Activated CD4-positive, alpha-beta T cell treated with anti-CD3 and anti-CD28 coated beads, Interleukin-2, amount 50 U/mL, for 16 hours (primary cell): ENCODE measurements around the gene IL23A.
A peak's percentile ranks its signal among the peaks of the same experiment; 100 is the strongest.
"Not testable (repeated sequence)": the region's sequence is repeated elsewhere in the genome, so short reads cannot be mapped to it uniquely, and the experiment has no call there.

Experiments used
- DNase-seq: peaks from one replicate; pipeline ENCODE4 v3.0.0-alpha.2; 2020

Gene IL23A

DNA sequence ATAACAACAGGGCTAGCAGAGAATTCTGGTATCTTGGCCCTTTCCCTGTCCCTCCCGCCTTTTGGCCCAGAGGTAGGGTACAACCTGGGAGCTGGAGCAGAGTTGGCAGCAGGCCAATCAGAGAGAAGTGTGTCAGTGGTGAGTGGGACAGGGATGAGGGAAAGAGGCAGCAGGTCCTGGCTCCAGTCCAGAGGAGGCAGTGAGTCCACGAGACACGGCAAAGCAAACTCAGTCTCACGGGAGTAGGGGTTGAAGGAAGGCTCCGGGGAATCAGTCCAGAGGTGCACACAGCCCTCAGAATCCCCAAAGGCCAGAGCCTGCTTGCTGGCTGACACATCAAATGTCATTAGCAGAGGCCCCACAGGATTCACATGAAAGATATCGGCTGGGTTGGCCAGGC, 12.2 kb upstream of the IL23A start:
- DNase-seq: no peak

DNA sequence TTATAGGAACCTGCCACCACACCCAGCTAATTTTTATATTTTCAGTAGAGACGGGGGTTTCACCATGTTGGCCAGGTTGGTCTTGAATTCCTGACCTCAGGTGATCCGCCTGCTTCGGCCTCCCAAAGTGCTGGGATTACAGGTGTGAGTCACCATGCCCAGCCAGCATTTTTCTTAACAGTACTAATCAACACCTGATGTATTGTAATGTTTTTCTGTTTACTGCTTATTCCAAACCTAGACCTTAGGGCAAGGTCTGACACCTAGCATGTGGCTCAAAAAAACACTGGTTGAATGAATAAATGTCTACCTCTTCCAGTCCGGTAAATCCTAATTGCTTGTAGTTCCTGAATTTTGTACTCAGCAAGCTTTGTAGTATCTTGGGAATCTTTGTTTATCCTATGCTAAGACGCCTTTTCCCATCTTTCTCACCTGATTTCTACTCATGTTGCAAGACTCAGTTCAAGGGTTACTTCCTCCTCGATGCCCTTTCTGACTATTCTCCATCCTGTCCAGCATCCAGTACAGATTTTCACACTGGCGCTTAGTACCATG, 7.7 kb upstream of the IL23A start:
- DNase-seq: no peak

DNA sequence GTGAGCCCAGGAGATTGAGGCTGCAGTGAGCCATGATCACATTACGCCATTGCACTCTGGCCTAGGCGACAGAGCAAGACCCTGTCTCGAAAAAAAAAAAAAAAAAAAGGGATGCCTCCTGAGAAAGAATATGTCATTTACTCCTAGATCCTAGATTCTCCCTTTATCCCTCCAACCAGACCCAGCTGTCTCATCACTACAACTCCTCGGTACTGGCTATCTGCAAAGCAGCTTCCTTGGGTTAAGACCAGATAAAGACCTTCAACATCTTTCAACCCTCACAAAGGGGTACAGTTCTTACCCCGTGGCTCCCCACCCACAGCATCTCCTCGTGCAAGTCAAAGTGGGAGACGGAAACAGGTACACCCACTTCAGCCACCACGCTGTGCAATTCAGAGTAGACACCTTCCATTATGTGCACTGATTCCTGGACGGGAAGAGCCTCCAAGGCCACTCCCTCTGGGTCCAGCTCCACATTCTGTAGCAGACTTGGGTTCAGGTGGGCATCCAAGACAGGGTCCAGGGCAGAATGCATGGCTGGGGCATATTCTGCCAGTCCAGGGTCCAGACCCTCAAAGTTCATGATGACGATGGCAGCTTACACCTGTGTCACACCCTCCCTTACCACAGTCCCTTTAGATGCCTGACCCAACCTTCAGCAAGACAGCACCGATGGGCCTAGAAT, 6.0 kb upstream of the IL23A start:
- no peak for DNase-seq

DNA sequence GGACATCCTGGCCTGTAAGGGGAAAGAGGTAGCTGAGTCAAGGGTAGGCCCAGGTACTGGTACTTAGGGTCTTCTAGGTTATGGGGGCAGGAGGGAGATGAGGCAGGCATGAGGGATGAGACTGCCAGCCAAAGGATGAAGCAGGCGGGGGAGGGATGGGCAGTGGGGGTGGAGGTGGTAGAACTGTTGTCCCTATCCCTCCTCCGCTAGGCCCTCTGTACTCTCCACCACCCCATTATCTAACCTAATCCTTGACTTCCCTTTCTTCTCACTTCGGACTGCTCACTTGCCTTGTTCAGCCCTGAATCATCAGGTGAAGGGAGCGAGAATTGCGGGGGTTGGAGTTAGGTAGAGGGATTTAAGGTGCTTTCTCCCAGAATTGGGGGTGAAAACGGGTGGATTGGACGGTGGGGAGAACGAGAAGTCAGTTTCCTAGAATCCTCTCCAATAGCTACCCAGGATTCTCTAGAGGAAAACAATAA, 5.4 kb upstream of the IL23A start:
- no peak for DNase-seq

- DNase-seq: peak; percentile 98
Measured at GRCh38 chr12:56333679-56334489, 4.8 kb upstream of the IL23A start, which contains the start of gene PAN2. TSS of gene PAN2 (minus strand) at chr12:56334000. CDS start at chr12:56333094, 906 bp downstream.

GRCh38 chr12:56334490-56334793, 4.2 kb upstream of the IL23A start:
- no peak for DNase-seq

DNA sequence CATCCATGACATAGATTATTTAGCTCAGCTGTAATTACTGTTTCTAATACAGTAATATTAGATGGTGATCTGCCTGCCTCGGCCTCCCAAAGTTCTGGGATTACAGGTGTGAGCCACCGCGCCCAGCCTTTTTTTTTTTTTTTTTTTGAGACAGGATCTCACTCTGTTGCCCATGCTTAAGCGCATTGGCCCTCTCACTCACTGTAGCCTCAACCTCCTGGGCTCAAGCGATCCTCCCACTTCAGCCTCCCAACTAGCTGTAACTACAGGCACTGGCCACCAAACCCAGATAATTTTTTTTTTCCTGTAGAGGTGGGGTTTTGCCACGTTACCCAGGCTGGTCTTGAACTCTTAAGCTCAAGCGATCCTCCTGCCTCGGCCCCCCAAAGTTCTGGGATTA, 3.2 kb upstream of the IL23A start:
- not testable (repeated sequence) for DNase-seq

DNA sequence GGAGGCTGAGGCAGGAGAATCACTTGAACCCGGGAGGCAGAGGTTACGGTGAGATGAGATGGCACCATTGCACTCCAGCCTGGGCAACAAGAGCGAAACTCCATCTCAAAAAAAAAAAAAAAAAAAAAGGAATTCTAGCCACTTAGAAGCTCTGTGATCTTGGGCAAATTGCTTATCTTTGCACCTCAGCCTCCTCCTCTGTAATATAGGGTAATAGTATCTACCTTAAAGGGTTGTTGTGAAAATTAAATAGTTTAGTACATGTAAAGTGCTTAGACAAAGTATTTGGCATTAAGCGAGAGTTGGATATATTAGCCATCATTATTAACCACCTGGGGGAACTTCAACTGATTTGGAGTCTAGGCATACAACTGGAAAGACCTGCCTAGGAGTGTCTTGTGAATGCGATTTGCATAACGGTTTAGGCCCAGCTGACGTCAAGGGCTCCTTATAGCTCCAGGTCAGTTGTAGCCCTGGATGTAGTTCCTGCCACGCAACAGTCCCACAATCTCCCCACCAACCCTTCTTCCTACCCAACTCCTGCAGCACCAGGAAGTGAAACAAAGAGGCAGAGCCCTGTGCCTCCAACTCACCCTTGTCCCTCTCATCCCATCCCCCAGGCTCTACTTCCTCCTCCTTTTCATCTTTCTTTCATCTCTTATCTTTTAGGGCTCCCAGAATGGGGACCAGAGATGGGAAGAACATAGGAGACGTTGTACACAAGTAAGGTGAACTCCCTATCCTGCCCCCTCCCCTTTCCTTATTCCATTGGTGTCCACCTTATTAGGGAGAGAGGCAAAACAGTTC, 2.1 kb upstream of the IL23A start:
- DNase-seq: no peak

GRCh38 chr12:56337753-56338251, 882 bp upstream of the IL23A start:
- no peak for DNase-seq

DNA sequence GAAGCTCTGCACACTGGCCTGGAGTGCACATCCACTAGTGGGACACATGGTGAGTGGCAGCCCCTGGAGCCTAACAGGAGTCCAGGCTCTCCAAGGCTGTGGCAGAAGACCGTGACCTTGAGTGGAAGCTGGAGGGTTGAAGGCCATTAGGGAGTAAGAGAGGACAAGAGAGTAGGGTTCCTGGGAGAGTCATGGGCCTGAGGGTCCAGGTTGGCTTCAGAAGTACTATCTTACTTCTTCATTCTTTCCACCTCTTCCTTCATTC, 406 bp downstream of the IL23A start:
- no peak for DNase-seq

DNA sequence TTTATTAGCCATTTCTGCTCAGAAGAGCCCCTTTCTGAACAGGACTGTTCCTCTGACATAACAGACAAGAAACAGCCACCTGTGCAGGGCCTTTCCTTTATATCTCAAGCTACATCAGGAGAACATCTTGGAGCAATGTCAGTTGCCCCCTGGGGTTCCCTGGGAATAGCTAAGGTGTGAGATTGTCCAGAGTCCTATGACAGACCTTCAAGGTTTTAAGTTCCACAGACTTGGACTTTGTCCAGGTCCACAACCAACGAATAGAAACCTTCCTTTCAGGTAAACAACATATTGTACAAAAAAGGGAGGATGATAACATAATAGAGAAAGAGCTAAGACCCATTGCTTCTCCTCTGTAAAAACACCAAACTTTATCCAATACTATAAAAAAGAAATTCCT, 2.9 kb downstream of the IL23A start:
- no peak for DNase-seq

GRCh38 chr12:56342290-56342689, 3.6 kb downstream of the IL23A start:
- DNase-seq: not testable (repeated sequence)

DNA sequence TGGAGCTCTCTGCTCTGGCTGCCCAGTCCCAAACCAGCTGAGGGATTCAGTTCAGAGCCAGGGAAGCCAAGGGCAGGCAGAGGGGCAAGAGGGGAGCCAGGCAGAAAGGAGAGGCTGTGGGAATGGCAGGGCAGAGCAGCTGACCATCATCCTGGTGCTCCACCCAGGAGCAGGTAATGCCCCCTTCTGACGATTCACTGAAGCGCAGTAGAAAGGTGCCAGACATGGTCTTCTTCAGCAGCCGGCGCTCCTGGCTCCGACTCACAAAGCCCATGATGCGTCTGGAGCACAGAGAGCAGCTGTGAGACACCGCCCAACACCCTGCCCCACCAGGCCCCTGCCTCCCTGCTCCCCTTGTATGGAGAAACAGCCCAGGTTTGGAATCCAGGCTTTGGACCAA, 8.0 kb downstream of the IL23A start:
- no peak for DNase-seq

DNA sequence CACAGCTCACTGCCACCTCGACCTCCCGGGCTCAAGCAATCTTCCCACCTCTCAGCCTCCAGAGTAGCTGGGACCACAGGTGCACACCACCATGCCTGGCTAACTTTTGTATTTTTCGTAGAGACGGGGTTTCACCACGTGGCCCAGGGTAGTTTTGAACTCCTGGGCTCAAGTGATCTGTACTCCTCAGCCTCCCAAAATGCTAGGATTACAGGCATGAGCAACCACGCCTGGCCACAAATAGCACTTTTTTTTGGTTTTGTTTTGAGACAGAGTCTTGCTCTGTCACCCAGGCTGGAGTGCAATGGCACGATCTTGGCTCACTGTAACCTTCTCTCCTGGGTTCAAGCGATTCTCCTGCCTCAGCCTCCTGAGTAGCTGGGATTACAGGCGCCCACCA, 8.6 kb downstream of the IL23A start:
- DNase-seq: not testable (repeated sequence)

- no peak for DNase-seq
Measured at GRCh38 chr12:56348776-56349175, 10.1 kb downstream of the IL23A start.

DNA sequence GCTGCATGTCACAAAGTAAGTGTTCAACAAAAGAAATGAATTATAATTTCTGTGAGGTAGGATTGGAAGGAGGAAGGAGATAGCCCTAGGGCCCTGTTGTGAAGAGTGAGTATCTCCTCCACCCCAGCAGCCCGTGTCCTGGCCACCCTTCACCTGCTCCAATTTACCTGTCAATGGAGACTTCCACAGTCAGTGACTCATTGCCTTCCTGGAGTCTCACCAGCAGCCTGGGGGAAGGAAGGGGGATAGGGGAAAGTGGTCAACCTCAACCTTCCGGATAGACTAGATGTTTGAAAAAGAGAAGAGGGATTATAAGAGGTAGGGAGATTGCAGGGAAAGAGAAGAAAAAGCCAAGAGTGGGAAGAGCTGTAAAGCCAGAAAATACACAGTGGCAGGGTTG, 12.0 kb downstream of the IL23A start:
- no peak for DNase-seq

DNA sequence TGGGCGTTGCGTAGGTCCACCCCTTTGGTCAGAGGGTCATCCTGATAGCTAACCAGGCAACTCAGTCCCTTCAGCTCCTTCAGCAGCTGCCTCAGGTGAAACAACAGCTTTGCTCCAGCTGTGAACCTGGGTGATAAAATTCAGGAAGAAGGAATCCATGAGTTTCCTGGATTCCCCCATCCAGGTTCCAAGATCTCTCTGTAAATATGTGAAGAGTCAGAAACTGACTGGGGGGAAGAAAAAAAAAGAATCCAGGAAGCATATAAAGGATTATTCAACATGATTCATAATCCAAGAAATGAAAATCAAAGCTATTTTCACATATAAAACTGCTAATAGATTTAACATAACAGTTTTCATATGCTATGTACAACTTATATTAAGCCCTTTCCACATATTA, 12.6 kb downstream of the IL23A start:
- no peak for DNase-seq

- peak; percentile 24 for DNase-seq
Measured at GRCh38 chr12:56358836-56359532, 20.3 kb downstream of the IL23A start.

DNA sequence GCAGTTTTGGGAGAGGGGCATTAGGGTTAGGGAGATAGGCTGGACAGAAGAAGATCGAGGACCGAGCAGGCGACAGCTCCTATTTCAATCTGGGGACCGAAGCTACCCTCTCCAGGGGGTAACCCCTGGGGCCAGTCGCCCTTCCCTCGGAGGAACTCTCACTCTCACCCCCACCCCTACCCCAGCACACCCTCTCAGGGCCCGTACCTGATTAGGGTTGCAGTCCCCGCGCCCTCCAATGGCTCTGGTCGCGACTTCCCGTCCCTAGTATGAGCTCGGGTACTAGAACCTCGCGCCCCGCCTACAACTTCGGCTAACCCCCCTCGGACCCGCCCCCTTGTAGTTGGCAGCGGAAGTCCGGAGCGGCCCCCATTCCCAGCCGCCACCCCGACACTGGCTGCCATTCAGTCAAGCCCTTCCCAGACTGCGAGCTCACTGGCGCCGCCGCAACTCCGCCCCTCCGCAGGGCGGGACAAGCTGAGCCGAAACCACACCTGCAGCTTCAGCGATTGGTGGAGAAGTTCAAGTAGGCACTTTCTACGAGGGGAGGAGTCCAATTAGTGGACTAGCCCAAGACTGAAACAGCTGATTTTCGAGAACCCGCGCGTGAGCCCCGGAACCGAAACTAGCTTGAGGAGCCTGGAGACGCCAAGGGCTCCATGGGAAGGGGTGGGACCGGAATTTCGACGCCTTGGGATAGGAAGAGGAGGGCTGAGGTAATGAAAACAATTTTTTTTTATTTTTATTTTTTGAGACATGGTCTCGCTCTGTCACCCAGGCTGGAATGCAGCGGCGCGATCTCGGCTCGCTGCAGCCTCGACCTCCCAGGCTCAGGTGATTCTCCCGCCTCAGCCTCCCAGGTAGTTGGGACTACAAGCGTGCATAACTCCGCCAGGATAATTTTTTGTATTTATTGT, 21.4 kb downstream of the IL23A start, which contains the start of gene STAT2:
Gene STAT2 (minus strand): TSS at position 257 of the 917 bp plus-strand sequence. CDS start 3,536 bp downstream, outside the sequence.
- DNase-seq: peak; percentile 100

GRCh38 chr12:56361487-56362129, 22.9 kb downstream of the IL23A start:
- DNase-seq: no peak
